GM19328 (cell line): ENCODE measurements around the gene PHF11.
"Not testable (repeated sequence)": the region's sequence is repeated elsewhere in the genome, so short reads cannot be mapped to it uniquely, and the experiment has no call there.

Source experiments
- ATAC-seq: cut with Tn5 transposase; IDR thresholded peaks from one replicate; pipeline ENCODE4 v1.9.1; 2021; ENCODE audit warnings: mild to moderate bottlenecking, moderate library complexity; ENCODE audit not compliant: unreplicated experiment

PHF11 gene

DNA sequence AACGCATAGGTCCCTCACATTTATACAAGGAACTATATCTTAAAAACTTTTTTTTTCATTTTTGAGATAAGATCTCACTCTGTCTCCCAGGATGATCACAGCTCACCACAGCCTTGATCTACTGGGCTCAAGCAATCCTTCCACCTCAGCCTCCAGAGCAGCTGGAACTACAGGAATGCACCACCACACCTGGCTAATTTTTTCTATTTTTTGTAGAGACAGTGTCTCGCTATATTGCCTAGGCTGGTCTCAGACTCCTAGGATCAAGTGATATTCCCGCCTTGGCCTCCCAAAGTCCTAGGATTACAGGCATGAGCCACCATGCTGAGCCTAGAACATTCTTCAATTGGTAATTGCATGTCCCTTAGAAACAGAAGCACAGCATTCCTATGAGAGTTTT is 47.9 kb downstream of the PHF11 start:
- no peak for ATAC-seq

GRCh38 chr13:49545661-49546060 is 49.9 kb downstream of the PHF11 start:
- ATAC-seq = no peak

DNA sequence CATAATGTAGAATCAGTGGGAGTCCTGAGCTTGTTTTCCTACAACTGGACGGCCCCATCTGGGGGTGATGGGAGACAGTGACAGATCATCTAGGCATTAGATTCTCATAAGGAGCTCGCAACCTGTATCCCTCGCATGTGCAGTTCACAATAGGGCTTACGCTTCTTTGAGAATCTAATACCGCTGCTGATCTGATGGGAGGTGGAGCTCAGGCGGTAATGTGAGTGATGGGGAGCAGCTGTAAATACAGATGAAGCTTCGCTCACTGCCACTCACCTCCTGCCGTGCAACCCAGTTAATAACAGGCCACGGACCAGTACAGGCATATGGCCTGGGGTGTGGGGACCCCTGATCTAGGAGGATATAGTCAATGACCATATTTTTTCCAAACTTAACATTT is 50.8 kb downstream of the PHF11 start:
- ATAC-seq = no peak

- no peak for ATAC-seq
Observed at GRCh38 chr13:49549289-49549688, 53.5 kb downstream of the PHF11 start.

DNA sequence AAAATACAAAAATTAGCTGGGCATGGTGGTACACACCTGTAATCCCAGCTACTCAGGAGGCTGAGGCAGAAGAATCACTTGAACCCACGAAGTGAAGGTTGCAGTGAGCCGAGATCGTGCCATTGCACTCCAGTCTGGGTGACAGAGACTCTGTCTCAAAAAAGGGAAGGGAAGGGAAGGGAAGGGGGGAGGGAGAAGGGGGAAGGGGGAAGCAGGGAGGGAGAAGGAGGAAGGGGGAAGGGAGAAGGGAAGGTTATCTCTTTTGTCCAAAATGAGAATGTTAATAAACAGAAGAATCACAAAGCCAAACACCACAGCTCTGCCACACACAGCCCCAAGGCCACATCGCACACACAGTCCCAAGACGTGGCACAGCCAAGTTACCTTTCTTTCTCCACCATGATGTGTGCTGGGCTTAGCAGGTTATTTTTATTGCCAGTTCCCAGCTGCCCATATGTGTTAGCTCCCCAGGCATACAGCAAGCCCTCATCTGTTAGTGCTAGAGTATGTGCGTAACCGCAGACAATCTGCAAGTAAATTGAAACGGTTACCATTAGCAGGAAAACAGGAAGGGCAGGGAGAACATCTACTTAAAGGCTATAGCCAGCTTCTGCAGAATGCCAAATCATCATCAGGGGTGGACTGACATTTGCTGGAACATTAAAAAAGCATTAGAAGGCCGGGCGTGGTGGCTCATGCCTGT is 55.3 kb downstream of the PHF11 start:
- no peak for ATAC-seq

GRCh38 chr13:49553888-49554287 is 58.1 kb downstream of the PHF11 start:
- ATAC-seq = no peak

DNA sequence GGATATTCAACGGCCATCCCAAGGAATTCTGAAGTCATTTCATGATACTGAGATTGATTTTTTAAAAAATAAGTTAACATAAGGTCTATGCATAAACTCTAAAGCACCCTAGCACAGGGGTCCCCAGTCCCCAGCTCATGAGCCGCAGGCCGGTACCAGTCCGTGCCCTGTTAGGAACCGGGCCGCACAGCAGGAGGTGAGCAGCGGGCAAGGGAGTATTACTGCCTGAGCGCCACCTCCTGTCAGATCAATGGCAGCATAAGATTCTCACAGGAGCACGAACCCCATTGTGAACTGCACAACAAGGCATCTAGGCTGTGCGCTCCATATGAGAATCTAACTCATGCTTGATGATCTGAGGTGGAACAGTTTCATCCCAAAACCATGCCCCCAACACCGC is 58.6 kb downstream of the PHF11 start:
- ATAC-seq = no peak

DNA sequence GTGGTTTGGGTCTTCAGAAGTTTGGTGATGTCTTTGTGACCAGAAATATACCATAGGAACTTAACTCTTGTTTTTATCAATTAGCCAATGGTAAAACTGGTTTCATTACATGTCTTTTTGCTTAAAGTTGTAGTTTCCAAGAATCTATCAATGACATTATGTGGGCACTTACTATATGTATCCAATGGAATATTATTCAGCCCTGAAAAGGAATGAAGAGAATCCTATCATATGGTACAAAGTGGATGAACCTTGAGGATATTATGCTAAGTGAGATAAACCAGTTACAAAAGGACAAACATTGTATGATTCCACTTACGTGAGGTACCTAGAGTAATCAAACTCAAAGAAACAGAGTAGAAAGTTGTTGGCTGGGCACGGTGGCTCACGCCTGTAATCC is 63.3 kb downstream of the PHF11 start:
- ATAC-seq = no peak

- no peak for ATAC-seq
Observed at GRCh38 chr13:49560270-49561061, 64.7 kb downstream of the PHF11 start.

- ATAC-seq = no peak
Observed at GRCh38 chr13:49561062-49561410, 65.3 kb downstream of the PHF11 start.

DNA sequence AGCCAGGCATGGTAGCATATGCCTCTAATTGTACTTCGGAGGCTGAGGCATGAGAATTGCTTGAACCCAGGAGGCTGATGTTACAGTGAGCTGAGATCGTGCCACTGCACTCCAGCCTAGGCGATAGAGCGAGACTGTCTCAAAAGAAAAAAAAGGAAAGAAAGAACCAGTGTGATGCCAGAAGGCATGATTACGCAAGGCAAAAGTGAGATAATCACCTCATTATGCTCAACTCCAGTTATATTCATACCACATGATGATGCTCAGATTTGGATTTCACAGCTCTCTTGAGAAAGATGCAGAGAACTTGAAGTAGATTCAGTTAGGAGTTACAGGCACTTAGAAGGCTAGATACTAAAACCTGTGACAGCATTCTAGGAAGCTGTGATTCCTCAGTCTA is 67.8 kb downstream of the PHF11 start:
- no peak for ATAC-seq

- not testable (repeated sequence) for ATAC-seq
Observed at GRCh38 chr13:49565461-49565860, 69.7 kb downstream of the PHF11 start.

DNA sequence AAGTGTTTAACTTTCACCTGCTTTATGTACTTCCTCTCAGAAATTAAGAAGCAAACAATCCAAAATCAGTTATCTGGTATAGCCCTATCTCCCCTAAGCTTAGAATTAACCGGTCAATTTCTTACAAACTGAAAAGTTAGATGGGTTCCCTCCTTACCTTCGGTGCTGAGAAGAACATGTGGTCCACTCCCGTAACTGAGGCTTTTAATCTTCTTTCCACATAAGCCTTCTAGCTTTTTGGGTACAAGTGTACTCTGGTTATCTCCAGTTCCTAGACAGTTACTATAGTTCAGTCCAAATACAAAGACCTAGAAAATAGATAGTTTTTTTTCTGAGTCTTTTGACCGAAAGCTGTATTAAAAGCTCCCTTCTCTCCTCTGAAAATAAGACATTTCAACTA is 70.7 kb downstream of the PHF11 start:
- ATAC-seq = no peak

DNA sequence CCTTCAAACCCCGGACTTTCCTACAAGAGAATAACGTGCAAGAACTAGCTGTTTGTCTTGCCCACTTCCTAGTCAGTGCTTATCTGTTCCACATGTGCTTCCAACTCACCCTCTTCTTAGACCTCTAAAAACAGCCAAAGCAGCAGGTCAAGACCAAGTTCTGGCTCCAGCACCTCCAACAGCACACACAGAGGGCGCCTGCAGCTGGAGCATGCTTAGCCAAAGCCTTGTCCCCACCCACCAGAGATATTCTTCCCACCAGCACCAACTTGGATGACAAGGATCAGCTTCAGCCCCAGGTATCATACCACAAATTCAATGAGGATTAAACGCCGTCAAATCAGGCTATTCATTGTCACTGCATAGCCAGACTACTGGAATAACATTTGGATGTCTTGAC is 71.7 kb downstream of the PHF11 start:
- no peak for ATAC-seq

DNA sequence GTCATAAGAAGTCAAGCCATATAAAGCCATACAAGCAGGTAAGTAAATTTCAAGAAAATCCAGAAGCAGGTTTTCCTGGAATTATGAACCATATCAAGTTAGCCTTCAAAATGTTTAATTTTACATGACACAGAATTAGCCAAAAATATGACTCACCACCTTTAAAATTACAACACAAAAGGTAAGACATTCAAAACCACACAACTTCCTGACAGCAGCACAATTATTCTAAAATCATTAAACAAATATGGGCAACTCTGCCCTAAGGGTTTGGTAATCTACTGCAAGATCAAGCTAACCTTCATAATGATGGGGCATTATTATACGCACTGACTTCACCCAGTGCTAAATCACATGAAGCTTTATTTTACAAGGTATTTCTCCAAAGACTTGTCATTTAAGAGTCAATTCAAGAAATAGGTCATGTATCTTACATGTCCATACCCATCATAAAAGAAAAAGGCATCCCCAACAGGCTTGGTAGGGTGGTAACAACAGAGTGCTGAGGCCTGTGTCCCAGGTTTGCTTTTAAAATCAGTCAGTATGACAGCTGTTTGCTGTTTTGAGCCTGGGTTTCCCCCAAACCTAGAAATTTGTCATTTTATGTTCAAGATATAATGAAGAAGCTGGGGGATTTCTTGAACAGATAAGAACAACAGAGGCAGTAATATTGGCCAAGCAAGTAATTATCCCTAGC is 74.4 kb downstream of the PHF11 start:
- ATAC-seq = no peak

DNA sequence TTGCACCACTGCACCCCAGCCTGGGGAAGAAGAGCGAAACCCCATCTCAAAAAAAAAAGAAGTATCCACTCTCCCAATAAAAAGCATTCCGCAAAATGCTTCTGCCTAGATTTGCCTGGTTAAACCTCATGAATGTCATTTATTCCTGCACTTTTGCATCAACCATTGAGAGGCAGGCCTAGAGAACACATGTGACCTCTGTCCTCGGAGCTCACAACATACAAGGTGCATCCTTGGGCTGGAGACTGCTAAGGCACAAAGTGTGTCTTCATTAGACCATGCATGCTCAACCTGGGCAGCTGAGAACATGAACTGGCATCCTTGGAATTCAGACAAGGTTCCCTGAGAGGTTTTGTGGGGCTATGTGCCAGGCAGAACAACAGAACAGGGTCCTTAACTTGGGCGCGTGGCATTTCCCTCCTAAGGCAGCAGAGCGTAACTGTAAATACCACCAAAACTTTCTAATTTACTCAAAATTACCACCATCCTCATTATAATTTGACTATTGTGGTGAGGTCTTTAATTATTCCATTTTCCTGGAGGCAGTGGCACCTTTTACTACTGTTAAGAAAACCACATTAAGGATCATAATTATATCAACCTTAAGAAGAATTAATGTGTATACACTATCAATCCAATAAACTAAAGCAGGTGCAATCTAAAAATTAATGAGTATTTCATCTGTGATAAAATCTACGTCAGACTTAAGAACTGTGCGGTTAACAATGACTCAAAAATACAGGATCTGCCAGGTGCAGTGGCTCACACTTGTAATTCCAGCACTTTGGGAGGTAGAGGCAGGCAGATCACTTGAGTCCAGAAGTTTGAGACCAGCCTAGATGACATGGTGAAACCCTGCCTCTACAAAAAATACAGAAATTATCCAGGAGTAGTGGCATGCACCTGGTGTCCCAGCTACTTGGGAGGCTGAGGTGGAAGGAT is 75.8 kb downstream of the PHF11 start:
- no peak for ATAC-seq
